ENCODE results near the gene EPB41. TPM values are rescaled to one million over a fixed set of nuclear protein-coding genes. Genes with fewer than 3 reads are reported as not detected.

EPB41 gene
- total RNA-seq, 3 donors from 2014 or later (not counting 1 experiment from before 2014, with no cell fraction given), result 151 to 196 (median 172) TPM

DNA sequence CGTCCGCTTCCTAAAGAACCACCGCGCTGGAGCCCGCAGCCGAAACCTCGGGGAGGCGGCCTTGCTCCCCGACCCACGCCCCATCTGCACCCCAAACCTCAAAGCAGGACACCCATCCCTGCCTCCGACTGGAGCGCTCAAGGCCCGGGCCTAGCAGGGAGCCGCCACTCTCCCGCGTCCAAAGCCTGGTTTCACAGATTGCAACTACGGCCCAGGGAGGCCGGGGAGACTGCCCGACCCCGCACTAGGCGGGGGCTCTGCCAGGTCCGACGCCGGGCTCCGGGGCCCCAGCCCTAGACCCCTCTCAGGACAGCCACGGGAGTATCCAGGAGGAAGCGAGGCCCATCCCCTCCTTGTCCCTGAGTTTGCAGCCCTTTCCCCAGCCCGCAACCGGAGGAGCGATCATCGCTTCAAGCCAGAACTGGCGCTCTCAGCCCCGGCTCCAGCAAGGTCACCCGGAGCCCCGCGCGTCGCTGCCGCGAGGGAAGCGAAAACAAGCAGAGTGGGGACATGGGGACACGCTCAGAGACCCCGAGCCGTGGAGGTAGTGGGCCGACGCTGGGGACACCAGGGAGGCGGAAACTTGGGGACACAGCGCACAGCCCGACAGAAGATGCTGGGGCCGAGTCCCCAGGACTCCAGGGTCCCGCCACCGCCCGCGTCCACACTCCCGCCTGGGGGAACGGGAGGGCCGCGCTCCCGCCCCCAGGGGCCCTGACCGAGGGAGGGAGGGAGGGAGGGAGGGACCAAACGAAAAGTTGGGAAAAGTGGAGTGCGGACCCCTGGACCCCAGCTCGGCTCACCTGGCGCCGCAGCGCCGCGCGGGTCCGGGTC is 208.9 kb downstream of the EPB41 start:
- Histone ChIP-seq H3K4me3 (ENCODE audit: low read length) (peak overlapping the region; percentile 18), H3K27me3 (ENCODE audit: control insufficient read depth, insufficient read depth, low read length) (peaks cover 23% of the 10 kb centered on the region), H3K27ac (ENCODE audit: low read length) (no peak overlapping the region), H3K9me3 (ENCODE audit: control insufficient read depth, insufficient read depth, low read length) (no peaks in the 10 kb centered on the region), H3K4me1 (ENCODE audit: control insufficient read depth, insufficient read depth, low read length) (peaks cover 38% of the 10 kb centered on the region), H3K36me3 (ENCODE audit: control insufficient read depth, insufficient read depth, low read length) (peaks cover 7% of the 10 kb centered on the region)
- intact Hi-C loops (cut with micrococcal nuclease), result loop anchor here (5.0 kb wide), 1 partner anchor 241 kb away; no protein-coding TSS in a partner anchor
- DNase-seq (peak in 1 of 2 donors; percentile 53), ATAC-seq (no peak)
- TF ChIP-seq, protein P1, sequence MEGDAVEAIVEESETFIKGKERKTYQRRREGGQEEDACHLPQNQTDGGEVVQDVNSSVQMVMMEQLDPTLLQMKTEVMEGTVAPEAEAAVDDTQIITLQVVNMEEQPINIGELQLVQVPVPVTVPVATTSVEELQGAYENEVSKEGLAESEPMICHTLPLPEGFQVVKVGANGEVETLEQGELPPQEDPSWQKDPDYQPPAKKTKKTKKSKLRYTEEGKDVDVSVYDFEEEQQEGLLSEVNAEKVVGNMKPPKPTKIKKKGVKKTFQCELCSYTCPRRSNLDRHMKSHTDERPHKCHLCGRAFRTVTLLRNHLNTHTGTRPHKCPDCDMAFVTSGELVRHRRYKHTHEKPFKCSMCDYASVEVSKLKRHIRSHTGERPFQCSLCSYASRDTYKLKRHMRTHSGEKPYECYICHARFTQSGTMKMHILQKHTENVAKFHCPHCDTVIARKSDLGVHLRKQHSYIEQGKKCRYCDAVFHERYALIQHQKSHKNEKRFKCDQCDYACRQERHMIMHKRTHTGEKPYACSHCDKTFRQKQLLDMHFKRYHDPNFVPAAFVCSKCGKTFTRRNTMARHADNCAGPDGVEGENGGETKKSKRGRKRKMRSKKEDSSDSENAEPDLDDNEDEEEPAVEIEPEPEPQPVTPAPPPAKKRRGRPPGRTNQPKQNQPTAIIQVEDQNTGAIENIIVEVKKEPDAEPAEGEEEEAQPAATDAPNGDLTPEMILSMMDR (IDR thresholded peaks at IDR 0.05), result no peak
- Mint-ChIP-seq H3K4me3 (peak overlapping the region; percentile 82), H3K9me3 (no peaks in the 10 kb centered on the region), H3K27me3 (ENCODE audit: low read depth in 2 of 2) (peaks cover 8 to 15% of the 10 kb centered on the region in 2 donors), H3K4me1 (peaks cover 8 to 18% of the 10 kb centered on the region in 2 donors), H3K27ac (peak overlapping the region in 1 of 2 donors; percentile 35), H3K36me3 (no peaks in the 10 kb centered on the region)
- WGBS (ENCODE audit: insufficient coverage), result 3% methylated on average over 70 of the region's 70 CpGs

DNA sequence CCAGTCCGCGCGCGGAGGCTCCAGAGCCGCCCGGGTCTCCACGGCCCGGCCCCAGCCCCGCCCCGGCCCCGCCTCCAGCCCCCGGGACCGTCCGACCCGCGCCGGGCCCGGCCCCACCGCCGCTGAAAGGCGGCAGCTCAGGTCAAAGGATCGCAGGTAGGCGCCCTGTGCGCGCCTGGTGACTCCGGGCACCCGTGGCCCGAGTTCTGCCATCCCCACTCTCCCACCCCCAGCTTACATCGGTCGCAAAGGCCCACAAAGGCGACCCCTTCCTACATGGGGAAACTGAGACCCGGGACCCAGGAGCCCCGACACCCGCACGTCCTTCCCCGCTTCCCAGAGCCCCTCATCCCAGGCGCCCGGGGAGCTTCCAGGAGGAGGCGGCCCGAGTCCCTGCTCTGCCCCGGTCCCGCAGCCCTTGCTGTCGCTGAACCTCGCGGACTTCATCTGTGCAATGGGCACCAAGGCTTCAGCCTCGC is 209.6 kb downstream of the EPB41 start, which contains the start of gene TMEM200B:
TSS of gene TMEM200B (minus strand) at position 17 of the 479 bp plus-strand sequence. CDS start 2,075 bp downstream, outside the sequence.
- ATAC-seq (peak in 2 of 3 donors; percentile 12 to 15), DNase-seq (peak in 1 of 2 donors; percentile 34)
- Mint-ChIP-seq H3K36me3 (no peaks in the 10 kb centered on the region), H3K27ac (peak within 1 kb of the TSS in 1 of 2 donors; percentile 73), H3K27me3 (ENCODE audit: low read depth in 2 of 2) (peaks cover 8 to 15% of the 10 kb centered on the region in 2 donors), H3K4me1 (peaks cover 8 to 18% of the 10 kb centered on the region in 2 donors), H3K4me3 (peak within 1 kb of the TSS; percentile 92), H3K9me3 (no peaks in the 10 kb centered on the region)
- TF ChIP-seq, protein P1 (IDR thresholded peaks at IDR 0.05), result no peak
- Histone ChIP-seq H3K9me3 (ENCODE audit: control insufficient read depth, insufficient read depth, low read length) (no peaks in the 10 kb centered on the region), H3K27me3 (ENCODE audit: control insufficient read depth, insufficient read depth, low read length) (peaks cover 23% of the 10 kb centered on the region), H3K4me3 (ENCODE audit: low read length) (peak within 1 kb of the TSS; percentile 42), H3K4me1 (ENCODE audit: control insufficient read depth, insufficient read depth, low read length) (peaks cover 38% of the 10 kb centered on the region), H3K27ac (ENCODE audit: low read length) (no peak within 1 kb of the TSS), H3K36me3 (ENCODE audit: control insufficient read depth, insufficient read depth, low read length) (peaks cover under 1% of the 10 kb centered on the region)
- WGBS (ENCODE audit: insufficient coverage), result 2% methylated on average over 46 of the region's 46 CpGs
- intact Hi-C loops (cut with micrococcal nuclease), result loop anchor here (5.0 kb wide), 1 partner anchor 242 kb away; no protein-coding TSS in a partner anchor

DNA sequence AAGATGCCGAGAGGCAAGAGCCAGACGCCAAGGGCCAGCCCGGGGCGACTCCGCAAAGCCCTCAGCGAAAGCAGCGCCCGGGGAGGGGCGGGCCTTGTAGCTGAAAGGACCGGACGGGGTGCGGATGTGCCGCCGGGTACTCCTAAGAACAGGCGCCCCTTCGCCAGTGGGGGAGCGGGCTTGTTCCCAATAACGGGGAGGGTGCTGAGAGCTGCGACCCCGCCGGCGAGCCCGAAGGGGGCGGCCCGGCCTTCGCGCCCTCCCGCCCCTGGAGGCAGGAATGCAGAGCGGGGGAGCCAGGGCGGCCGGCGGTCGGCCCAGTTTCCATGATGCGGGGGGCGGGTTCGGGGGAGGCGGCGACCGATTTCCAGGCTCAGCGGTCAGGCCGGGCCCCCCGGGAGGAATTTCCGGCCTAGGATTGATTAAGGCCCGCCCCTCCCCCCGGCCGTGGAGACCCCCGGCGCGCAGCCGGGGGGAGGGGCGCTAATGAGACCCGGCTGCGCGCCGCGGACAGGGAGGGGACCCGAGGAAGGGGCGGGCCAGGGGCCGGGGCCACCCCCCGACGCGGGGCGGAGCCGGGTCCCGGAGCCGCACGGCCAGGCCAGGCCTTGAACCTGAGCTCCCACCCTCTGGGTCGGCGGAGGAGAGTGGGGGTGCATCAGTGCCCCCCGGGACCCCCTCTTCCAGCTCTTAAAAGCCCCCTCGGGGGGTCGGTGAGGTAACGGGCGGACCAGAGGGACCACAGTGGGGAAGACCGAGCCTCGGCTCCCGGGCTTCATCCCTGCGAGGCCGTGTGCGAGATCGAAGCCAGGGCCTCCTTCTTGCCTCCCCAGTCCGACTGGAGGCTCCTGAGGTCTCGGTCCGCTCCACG is 210.2 kb downstream of the EPB41 start:
- peak overlapping the region; percentile 42 for H3K4me3 ChIP-seq (ENCODE audit: low read length)
- H3K27ac ChIP-seq (ENCODE audit: low read length), result no peak overlapping the region

More for the DNA sequence above, 210.2 kb downstream of the EPB41 start:
- TF ChIP-seq, protein P1 (IDR thresholded peaks at IDR 0.05), result no peak
- H3K4me3 Mint-ChIP-seq, result peak overlapping the region; percentile 92
- H3K9me3 ChIP-seq (ENCODE audit: control insufficient read depth, insufficient read depth, low read length), result no peaks in the 10 kb centered on the region
- peak overlapping the region in 1 of 2 donors; percentile 76 for H3K27ac Mint-ChIP-seq
- DNase-seq, result peak; percentile 62 to 65
- H3K4me1 ChIP-seq (ENCODE audit: control insufficient read depth, insufficient read depth, low read length), result peaks cover 38% of the 10 kb centered on the region
- WGBS (ENCODE audit: insufficient coverage), result 6% methylated on average over 85 of the region's 85 CpGs
- H3K27me3 Mint-ChIP-seq (ENCODE audit: low read depth in 2 of 2), result peaks cover 8 to 15% of the 10 kb centered on the region in 2 donors
- peaks cover 23% of the 10 kb centered on the region for H3K27me3 ChIP-seq (ENCODE audit: control insufficient read depth, insufficient read depth, low read length)
- H3K4me1 Mint-ChIP-seq, result peaks cover 8 to 18% of the 10 kb centered on the region in 2 donors
- ATAC-seq, result peak; percentile 64 to 67 (median 66)
- no peaks in the 10 kb centered on the region for H3K9me3 Mint-ChIP-seq
- no peaks in the 10 kb centered on the region for H3K36me3 Mint-ChIP-seq
- no peaks in the 10 kb centered on the region for H3K36me3 ChIP-seq (ENCODE audit: control insufficient read depth, insufficient read depth, low read length)
- intact Hi-C loops (cut with micrococcal nuclease), result loop anchor here (5.0 kb wide), 1 partner anchor 242 kb away; no protein-coding TSS in a partner anchor
